GM19351 (cell line): ENCODE data around the gene ATP1B3.
"Not testable (repeated sequence)": the region's sequence is repeated elsewhere in the genome, so short reads cannot be mapped to it uniquely, and the experiment has no call there.

Experiments used
- ATAC-seq: cut with Tn5 transposase; IDR thresholded peaks from one replicate; pipeline ENCODE4 v1.9.1; 2021; ENCODE audit warnings: mild to moderate bottlenecking, moderate library complexity; ENCODE audit not compliant: unreplicated experiment

Gene ATP1B3

GRCh38 chr3:141876381-141876890 lies at the start of gene ATP1B3:
TSS of gene ATP1B3 (plus strand) at chr3:141876643. CDS start at chr3:141876802, 159 bp downstream.
- peak; percentile 73 for ATAC-seq

GRCh38 chr3:141828487-141828886 lies 48.0 kb upstream of the ATP1B3 start:
- no peak for ATAC-seq

- ATAC-seq: no peak
Measured at GRCh38 chr3:141828890-141829289, 47.6 kb upstream of the ATP1B3 start.

- ATAC-seq: no peak
Measured at GRCh38 chr3:141830508-141830907, 45.9 kb upstream of the ATP1B3 start.

- no peak for ATAC-seq
Measured at GRCh38 chr3:141834292-141834691, 42.2 kb upstream of the ATP1B3 start.

GRCh38 chr3:141835557-141836229 lies 40.8 kb upstream of the ATP1B3 start:
- ATAC-seq: no peak

- no peak for ATAC-seq
Measured at GRCh38 chr3:141839389-141839788, 37.1 kb upstream of the ATP1B3 start.

- ATAC-seq: no peak
Measured at GRCh38 chr3:141840737-141841544, 35.5 kb upstream of the ATP1B3 start.

GRCh38 chr3:141844108-141844507 lies 32.3 kb upstream of the ATP1B3 start:
- no peak for ATAC-seq

GRCh38 chr3:141844812-141845211 lies 31.6 kb upstream of the ATP1B3 start:
- ATAC-seq: no peak

- no peak for ATAC-seq
Measured at GRCh38 chr3:141845407-141846049, 30.9 kb upstream of the ATP1B3 start.

- no peak for ATAC-seq
Measured at GRCh38 chr3:141846050-141846433, 30.4 kb upstream of the ATP1B3 start.

- ATAC-seq: not testable (repeated sequence)
Measured at GRCh38 chr3:141848159-141848748, 28.2 kb upstream of the ATP1B3 start.

GRCh38 chr3:141849056-141849815 lies 27.2 kb upstream of the ATP1B3 start:
- no peak for ATAC-seq

GRCh38 chr3:141851411-141851810 lies 25.0 kb upstream of the ATP1B3 start:
- no peak for ATAC-seq

GRCh38 chr3:141853081-141853601 lies 23.3 kb upstream of the ATP1B3 start:
- ATAC-seq: no peak

- no peak for ATAC-seq
Measured at GRCh38 chr3:141853629-141854168, 22.7 kb upstream of the ATP1B3 start.

- ATAC-seq: no peak
Measured at GRCh38 chr3:141854599-141854998, 21.8 kb upstream of the ATP1B3 start.

GRCh38 chr3:141858312-141858711 lies 18.1 kb upstream of the ATP1B3 start:
- no peak for ATAC-seq

GRCh38 chr3:141859651-141860050 lies 16.8 kb upstream of the ATP1B3 start:
- ATAC-seq: no peak
